Measurements from ENCODE around the gene PMEL. TPM values are rescaled to one million over a fixed set of nuclear protein-coding genes. Genes with fewer than 3 reads are reported as not detected.
A peak's percentile ranks its signal among the peaks of the same experiment; 100 is the strongest.

PMEL gene
- total and polyA plus RNA-seq, 2 of the 4 experiments (the other 2 are of a cell fraction): 1.4 to 5.8 TPM

DNA sequence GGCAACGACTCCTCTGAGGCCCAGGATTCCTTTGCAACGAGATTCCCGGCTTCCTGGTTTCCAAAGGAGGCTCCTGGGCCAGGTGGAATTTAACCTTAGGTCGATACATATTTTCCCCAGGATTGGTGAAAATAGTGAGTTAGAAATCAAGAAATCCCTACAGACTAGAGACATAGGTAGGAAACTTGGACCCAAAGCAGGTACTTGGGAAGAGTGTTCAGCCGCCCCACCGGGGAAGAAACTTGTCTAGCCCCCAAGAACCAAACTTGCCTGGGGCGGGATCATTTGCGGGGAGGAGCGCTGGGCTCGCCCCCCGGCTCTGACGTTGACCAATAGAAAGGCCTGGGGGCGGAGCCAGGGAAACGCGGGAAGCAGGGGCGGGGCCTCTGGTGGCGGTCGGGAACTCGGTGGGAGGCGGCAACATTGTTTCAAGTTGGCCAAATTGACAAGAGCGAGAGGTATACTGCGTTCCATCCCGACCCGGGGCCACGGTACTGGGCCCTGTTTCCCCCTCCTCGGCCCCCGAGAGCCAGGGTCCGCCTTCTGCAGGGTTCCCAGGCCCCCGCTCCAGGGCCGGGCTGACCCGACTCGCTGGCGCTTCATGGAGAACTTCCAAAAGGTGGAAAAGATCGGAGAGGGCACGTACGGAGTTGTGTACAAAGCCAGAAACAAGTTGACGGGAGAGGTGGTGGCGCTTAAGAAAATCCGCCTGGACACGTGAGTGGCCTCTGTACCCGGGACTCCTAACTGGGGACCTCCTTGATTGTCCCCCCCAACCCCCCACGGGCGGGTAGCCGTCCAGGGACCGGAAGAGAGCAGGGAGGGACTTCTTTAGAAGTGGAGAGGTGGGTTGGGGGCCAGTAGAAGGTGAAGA, 803 bp upstream of the PMEL start, which contains the start of gene CDK2:
Gene CDK2, plus strand, starts transcription at position 423 of the 874 bp plus-strand sequence. Its CDS starts 179 bp downstream, at position 602.
- H3K4me2 ChIP-seq (ENCODE audit: low read depth, low read length): peak within 1 kb of the TSS; percentile 95
- no peaks in the 10 kb centered on the region for H3K27me3 ChIP-seq (ENCODE audit: control insufficient read depth, insufficient read depth, low read length)
- no peak within 1 kb of the TSS for H2BK20ac ChIP-seq (ENCODE audit: low read depth, low read length)
- peak within 1 kb of the TSS; percentile 77 for H3K4ac ChIP-seq (ENCODE audit: low read depth, low read length)
- H4K20me1 ChIP-seq (ENCODE audit: insufficient read depth, low read length): no peaks in the 10 kb centered on the region
- H3K9me3 ChIP-seq (ENCODE audit: control insufficient read depth, insufficient read depth, low read length): no peaks in the 10 kb centered on the region
- peaks cover 5% of the 10 kb centered on the region for H3K36me3 ChIP-seq (ENCODE audit: control insufficient read depth, insufficient read depth, low read length)
- TF ChIP-seq RFX5 (IDR thresholded peaks at IDR 0.05; ENCODE audit: low read depth, low read length) (no peak), BHLHE40 (IDR thresholded peaks at IDR 0.05; ENCODE audit: low read depth, low read length) (no peak; the same call in 1 of the 2 replicates), CEBPB (IDR thresholded peaks at IDR 0.05; ENCODE audit: low read depth, low read length) (no peak), CHD1 (IDR thresholded peaks at IDR 0.05; ENCODE audit: low read depth, low read length) (peak; percentile 73; the same call in 1 of the 2 replicates), MAZ (IDR thresholded peaks at IDR 0.05; ENCODE audit: borderline replicate concordance, low read depth, low read length) (peak; percentile 63; the same call in 1 of the 2 replicates), MAFK (IDR thresholded peaks at IDR 0.05; ENCODE audit: low read depth, low read length) (no peak), MXI1 (IDR thresholded peaks at IDR 0.05; ENCODE audit: borderline replicate concordance, low read depth, low read length) (no peak), POLR2A (IDR thresholded peaks at IDR 0.05; ENCODE audit: low read depth, low read length) (peak; percentile 82), NFE2L2 (IDR thresholded peaks at IDR 0.05; ENCODE audit: low read depth, low read length) (no peak)
- TF ChIP-seq, protein P1, sequence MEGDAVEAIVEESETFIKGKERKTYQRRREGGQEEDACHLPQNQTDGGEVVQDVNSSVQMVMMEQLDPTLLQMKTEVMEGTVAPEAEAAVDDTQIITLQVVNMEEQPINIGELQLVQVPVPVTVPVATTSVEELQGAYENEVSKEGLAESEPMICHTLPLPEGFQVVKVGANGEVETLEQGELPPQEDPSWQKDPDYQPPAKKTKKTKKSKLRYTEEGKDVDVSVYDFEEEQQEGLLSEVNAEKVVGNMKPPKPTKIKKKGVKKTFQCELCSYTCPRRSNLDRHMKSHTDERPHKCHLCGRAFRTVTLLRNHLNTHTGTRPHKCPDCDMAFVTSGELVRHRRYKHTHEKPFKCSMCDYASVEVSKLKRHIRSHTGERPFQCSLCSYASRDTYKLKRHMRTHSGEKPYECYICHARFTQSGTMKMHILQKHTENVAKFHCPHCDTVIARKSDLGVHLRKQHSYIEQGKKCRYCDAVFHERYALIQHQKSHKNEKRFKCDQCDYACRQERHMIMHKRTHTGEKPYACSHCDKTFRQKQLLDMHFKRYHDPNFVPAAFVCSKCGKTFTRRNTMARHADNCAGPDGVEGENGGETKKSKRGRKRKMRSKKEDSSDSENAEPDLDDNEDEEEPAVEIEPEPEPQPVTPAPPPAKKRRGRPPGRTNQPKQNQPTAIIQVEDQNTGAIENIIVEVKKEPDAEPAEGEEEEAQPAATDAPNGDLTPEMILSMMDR (conservative IDR thresholded peaks at IDR 0.05; ENCODE audit: low read depth, low read length): no peak
- TF ChIP-seq, protein P2, sequence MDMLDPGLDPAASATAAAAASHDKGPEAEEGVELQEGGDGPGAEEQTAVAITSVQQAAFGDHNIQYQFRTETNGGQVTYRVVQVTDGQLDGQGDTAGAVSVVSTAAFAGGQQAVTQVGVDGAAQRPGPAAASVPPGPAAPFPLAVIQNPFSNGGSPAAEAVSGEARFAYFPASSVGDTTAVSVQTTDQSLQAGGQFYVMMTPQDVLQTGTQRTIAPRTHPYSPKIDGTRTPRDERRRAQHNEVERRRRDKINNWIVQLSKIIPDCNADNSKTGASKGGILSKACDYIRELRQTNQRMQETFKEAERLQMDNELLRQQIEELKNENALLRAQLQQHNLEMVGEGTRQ (IDR thresholded peaks at IDR 0.05; ENCODE audit: low read depth, low read length): no peak
- peak within 1 kb of the TSS; percentile 95 for H2AFZ ChIP-seq (replicated peaks; ENCODE audit: low read length, poor library complexity)
- BruUV-seq (replicated peaks): no TSS peak
- H3K4me3 ChIP-seq (ENCODE audit: insufficient read depth, low read depth, low read length): peak within 1 kb of the TSS; percentile 63
- H3K14ac ChIP-seq (replicated peaks; ENCODE audit: low read depth, low read length): peak within 1 kb of the TSS; percentile 93
- peak within 1 kb of the TSS; percentile 67 for H2BK5ac ChIP-seq (ENCODE audit: low read depth, low read length, poor library complexity, severe bottlenecking)
- H3K18ac ChIP-seq (ENCODE audit: low read depth, low read length): peak within 1 kb of the TSS; percentile 31; the same call in 1 of the 2 replicates
- ATAC-seq (ENCODE audit: low read depth): peak; percentile 99
- peak within 1 kb of the TSS; percentile 26; the same call in 1 of the 2 replicates for H2BK120ac ChIP-seq (ENCODE audit: low read depth, low read length)
- peak within 1 kb of the TSS; percentile 88 for H3K23ac ChIP-seq (ENCODE audit: low read depth, low read length)
- peak within 1 kb of the TSS; percentile 93 for H2AK9ac ChIP-seq (replicated peaks; ENCODE audit: low read depth, low read length, poor library complexity)
- H3K9ac ChIP-seq (ENCODE audit: low read depth, low read length): peak within 1 kb of the TSS; percentile 40
- in situ Hi-C loops (cut with MboI; ENCODE audit: low sequenced_read_pairs) (no loop called here), intact Hi-C loops (cut with micrococcal nuclease) (no loop called here), dilution Hi-C loops (cut with HindIII; ENCODE audit: low sequenced_read_pairs, unreplicated experiment) (no loop called here)
- H4K8ac ChIP-seq (ENCODE audit: low read depth in 2 of 2, low read length in 2 of 2): peak within 1 kb of the TSS; percentile 85 to 86
- peak within 1 kb of the TSS; percentile 47 for H4K5ac ChIP-seq (ENCODE audit: low read depth, low read length)
- H4K91ac ChIP-seq (ENCODE audit: insufficient read depth, low read depth, low read length): peak within 1 kb of the TSS; percentile 86
- H3K4me1 ChIP-seq (ENCODE audit: control insufficient read depth, insufficient read depth, low read length): peaks cover 13% of the 10 kb centered on the region
- H2BK15ac ChIP-seq (ENCODE audit: low read depth, low read length): 0 out of 3 replicates have a peak within 1 kb of the TSS, but pooled peaks have one; percentile 65
- H2AK5ac ChIP-seq (ENCODE audit: low read depth, low read length): peak within 1 kb of the TSS; percentile 12
- peaks cover 10% of the 10 kb centered on the region; the same call in 1 of the 2 replicates for H3K9me1 ChIP-seq (ENCODE audit: insufficient read depth, low read length)
- CTCF ChIA-PET: interaction anchor here (0.6 kb wide), 1 partner anchor 36 kb away, joined by 5 read pairs; no protein-coding TSS in a partner anchor
- peak; percentile 65 for DNase-seq
- POLR2A ChIA-PET (ENCODE audit: unreplicated experiment): no interaction called here
- peak within 1 kb of the TSS; percentile 60 for H3K27ac ChIP-seq (ENCODE audit: insufficient read depth, low read length)
- peak within 1 kb of the TSS; percentile 25; the same call in 1 of the 2 replicates for H3K56ac ChIP-seq (ENCODE audit: extremely low read depth, insufficient read depth, low read length)
- peaks cover 10 to 51% of the 10 kb centered on the region in 2 experiments; a peak in 3 of 4 replicates for H3K79me1 ChIP-seq (ENCODE audit: low read depth in 1 of 2, low read length in 2 of 2)
- 0% methylated on average over 17 of the region's 45 CpGs; no CpG with 5 or more reads in 1 of the 2 experiments for WGBS, 2 experiments (ENCODE audit: extremely low coverage in 2 of 2, insufficient read length in 1 of 2)

Data from IMR-90 (cell line).